Neuronal stem cell (in vitro differentiated cells): ENCODE measurements around the gene CYB5R4.

Experiments
- DNase-seq: peaks from one replicate; pipeline ENCODE4 v3.0.0-alpha.2; 2013; ENCODE audit warnings: low spot score
- H2AFZ ChIP-seq: one replicate; pipeline ENCODE4 v1.6.1; 2013; ENCODE audit warnings: mild to moderate bottlenecking, low read length, inconsistent platforms
- H2AK5ac ChIP-seq: 2 replicates; pipeline ENCODE4 v1.6.1; 2013; ENCODE audit warnings: low read depth, mild to moderate bottlenecking, inconsistent platforms, low read length, moderate library complexity, mixed read lengths
- H2BK120ac ChIP-seq: 2 replicates; pipeline ENCODE4 v1.6.1; 2013; ENCODE audit warnings: low read depth, mild to moderate bottlenecking, inconsistent platforms, low read length, moderate library complexity, mixed read lengths
- H2BK12ac ChIP-seq: one replicate; pipeline ENCODE4 v1.6.1; 2013; ENCODE audit warnings: low read length, inconsistent platforms
- H2BK15ac ChIP-seq: 2 replicates; pipeline ENCODE4 v1.6.1; 2013; ENCODE audit warnings: mild to moderate bottlenecking, low read length, inconsistent platforms, mixed read lengths
- H2BK5ac ChIP-seq: one replicate; pipeline ENCODE4 v1.6.1; 2013; ENCODE audit warnings: inconsistent platforms, mild to moderate bottlenecking, low read length, moderate library complexity
- H3K14ac ChIP-seq: one replicate; pipeline ENCODE4 v1.6.1; 2013; ENCODE audit warnings: low read length, inconsistent platforms
- H3K18ac ChIP-seq: 2 replicates; pipeline ENCODE4 v1.6.1; 2013; ENCODE audit warnings: low read length, inconsistent platforms
- H3K23ac ChIP-seq: 2 replicates; pipeline ENCODE4 v1.6.1; 2013; ENCODE audit warnings: low read depth, mild to moderate bottlenecking, mixed read lengths, low read length, inconsistent platforms; ENCODE audit not compliant: poor library complexity
- H3K27ac ChIP-seq: replicated peaks from 3 replicates; pipeline ENCODE4 v1.5.1; 2013; ENCODE audit warnings: low read length, inconsistent platforms
- H3K27me3 ChIP-seq, 3 experiments: 2 replicates each; pipeline ENCODE4 v1.6.1; 2013; ENCODE audit warnings: low read length in 3 of 3, mild to moderate bottlenecking in 2 of 3, inconsistent platforms in 1 of 3, low read depth in 1 of 3, mixed read lengths in 1 of 3, moderate library complexity in 1 of 3; ENCODE audit not compliant: control insufficient read depth in 3 of 3, insufficient read depth in 3 of 3
- H3K36me3 ChIP-seq, 2 donors: replicated peaks in 1 of 2; 2 replicates each; pipeline ENCODE4 v1.6.1; 2013; ENCODE audit warnings: low read length in 2 of 2; ENCODE audit not compliant: control insufficient read depth in 2 of 2, insufficient read depth in 2 of 2
- H3K4ac ChIP-seq: 2 replicates; pipeline ENCODE4 v1.6.1; 2013; ENCODE audit warnings: inconsistent platforms, mild to moderate bottlenecking, low read length, moderate library complexity
- H3K4me1 ChIP-seq, 2 donors: 1 replicate in 1 of 2; 2 replicates in 1 of 2; pipeline ENCODE4 v1.6.1; 2013; ENCODE audit warnings: low read length in 2 of 2, low read depth in 1 of 2; ENCODE audit not compliant: control insufficient read depth in 2 of 2, insufficient read depth in 1 of 2
- H3K4me2 ChIP-seq: one replicate; pipeline ENCODE4 v1.6.1; 2013; ENCODE audit warnings: mild to moderate bottlenecking, low read length, inconsistent platforms; ENCODE audit not compliant: insufficient read depth, poor library complexity, severe bottlenecking
- H3K4me3 ChIP-seq, 2 donors: 2 replicates each; pipeline ENCODE4 v1.5.1; 2013; ENCODE audit warnings: low read length in 2 of 2, mild to moderate bottlenecking in 2 of 2, inconsistent platforms in 1 of 2, moderate library complexity in 1 of 2
- H3K79me1 ChIP-seq: one replicate; pipeline ENCODE4 v1.6.1; 2013; ENCODE audit warnings: low read depth, mild to moderate bottlenecking, inconsistent platforms, low read length, moderate library complexity
- H3K9ac ChIP-seq: one replicate; pipeline ENCODE4 v1.6.1; 2013; ENCODE audit warnings: mild to moderate bottlenecking, low read depth, low read length, inconsistent platforms; ENCODE audit not compliant: poor library complexity
- H3K9me3 ChIP-seq, 2 donors: replicated peaks in 1 of 2; 2 replicates each; pipeline versions ENCODE3 to v1.6.1; 2013; ENCODE audit warnings: low read length in 2 of 2, mild to moderate bottlenecking in 2 of 2, inconsistent platforms in 1 of 2, low read depth in 1 of 2, mixed read lengths in 1 of 2, moderate library complexity in 1 of 2; ENCODE audit not compliant: control insufficient read depth in 2 of 2, insufficient read depth in 1 of 2
- H4K8ac ChIP-seq: one replicate; pipeline ENCODE4 v1.6.1; 2013; ENCODE audit warnings: low read depth, mild to moderate bottlenecking, inconsistent platforms, low read length, moderate library complexity
- H4K91ac ChIP-seq: one replicate; pipeline ENCODE4 v1.6.1; 2013; ENCODE audit warnings: low read length, low read depth, mild to moderate bottlenecking, inconsistent platforms; ENCODE audit not compliant: poor library complexity
- WGBS, 2 donors: extraction: QIAGEN DNeasy Blood & Tissue Kit; methylation state at CpG; one replicate each; pipeline ENCODE4 v1.1.7; 2013; ENCODE audit warnings: missing lambda C conversion rate in 2 of 2, mixed read lengths in 1 of 2; ENCODE audit not compliant: insufficient read length in 2 of 2, insufficient replicate concordance in 1 of 2; ENCODE audit errors: extremely low coverage in 2 of 2; 5-methylcytosine and 5-hydroxymethylcytosine counted together

Gene CYB5R4

DNA sequence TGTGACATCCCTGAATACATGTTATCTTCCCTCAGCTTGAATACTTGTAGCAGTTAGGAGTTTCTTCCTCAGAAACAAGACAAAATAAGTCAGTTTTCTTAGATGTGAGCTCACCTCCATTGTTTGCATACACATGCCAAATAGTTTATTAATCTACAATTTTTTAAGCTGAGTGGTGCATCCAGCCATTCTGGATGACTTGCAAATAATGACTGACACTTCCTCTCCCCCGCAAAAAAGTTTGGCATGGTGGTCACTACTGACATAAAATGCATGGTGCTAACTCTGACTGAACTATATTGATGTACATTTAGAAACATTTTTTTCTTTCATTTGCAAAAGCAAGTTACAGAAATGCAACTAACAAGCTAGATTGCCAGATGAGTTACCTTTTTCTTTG is 55.5 kb downstream of the CYB5R4 start:
- Histone ChIP-seq H4K91ac (no peak overlapping the region), H3K79me1 (no peaks in the 10 kb centered on the region), H2AFZ (no peak overlapping the region), H2AK5ac (no peak overlapping the region), H3K4me2 (no peak overlapping the region), H2BK5ac (no peak overlapping the region), H2BK15ac (no peak overlapping the region), H4K8ac (no peak overlapping the region), H3K36me3 (no peaks in the 10 kb centered on the region), H3K4me3 (no peak overlapping the region), H3K23ac (no peak overlapping the region), H3K14ac (no peak overlapping the region), H3K27me3 (no peaks in the 10 kb centered on the region), H3K27ac (no peak overlapping the region), H3K9me3 (no peaks in the 10 kb centered on the region), H3K18ac (no peak overlapping the region), H2BK120ac (no peak overlapping the region), H3K4me1 (no peaks in the 10 kb centered on the region), H3K4ac (no peak overlapping the region), H2BK12ac (no peak overlapping the region), H3K9ac (no peak overlapping the region)
- no CpG with 5 or more reads among the region's 1 CpG for WGBS, 2 donors
- DNase-seq = no peak

DNA sequence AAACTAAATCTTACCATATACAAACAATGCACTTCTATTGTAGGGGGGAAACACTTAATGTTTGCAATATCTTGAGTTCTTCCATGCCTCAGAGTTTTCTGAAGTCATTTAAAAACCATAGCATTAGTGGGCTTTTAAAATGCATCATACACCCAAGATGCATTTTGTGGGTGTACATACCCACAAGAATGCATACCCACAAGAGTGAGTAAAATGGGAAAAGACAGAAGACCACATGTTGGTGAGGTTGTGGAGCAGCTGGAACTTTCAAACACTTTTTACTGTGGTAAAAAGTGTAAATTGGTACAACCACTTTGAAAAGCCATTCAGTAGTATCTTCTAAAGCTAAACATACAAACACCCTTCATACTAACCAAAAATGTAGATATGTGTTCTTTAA is 57.5 kb downstream of the CYB5R4 start:
- no peak overlapping the region for H2BK15ac ChIP-seq

DNA sequence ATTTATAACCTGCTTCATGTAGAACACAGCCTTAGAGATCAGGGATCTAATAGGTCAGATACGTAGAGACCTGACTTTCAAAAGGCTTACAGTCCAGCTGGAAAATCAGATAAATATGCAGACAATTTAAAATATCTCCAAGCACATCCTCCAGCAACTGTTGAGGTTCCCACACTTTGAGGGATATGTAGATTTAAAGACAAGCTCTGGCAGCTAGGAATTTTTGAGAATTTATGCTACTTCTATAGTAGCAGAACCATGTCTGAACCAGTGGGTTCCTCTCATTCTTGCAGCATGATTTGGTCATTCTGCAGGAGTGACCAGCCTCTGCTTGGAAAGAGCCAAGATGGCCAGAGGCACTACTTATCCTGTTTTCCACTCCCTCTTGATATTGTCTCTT is 60.5 kb downstream of the CYB5R4 start:
- H3K4me2 ChIP-seq = no peak overlapping the region
- H3K9ac ChIP-seq = no peak overlapping the region
- no CpG with 5 or more reads among the region's 1 CpG for WGBS, 2 donors
- H2BK120ac ChIP-seq = no peak overlapping the region
- H2BK12ac ChIP-seq = no peak overlapping the region
- no peak overlapping the region for H2BK5ac ChIP-seq
- no peak overlapping the region for H2AK5ac ChIP-seq
- H4K8ac ChIP-seq = no peak overlapping the region
- H3K4me1 ChIP-seq = no peaks in the 10 kb centered on the region
- no peaks in the 10 kb centered on the region for H3K79me1 ChIP-seq
- no peak overlapping the region for H2AFZ ChIP-seq
- no peak overlapping the region for H2BK15ac ChIP-seq
- H3K27ac ChIP-seq = no peak overlapping the region
- H3K23ac ChIP-seq = no peak overlapping the region
- no peak overlapping the region for H3K14ac ChIP-seq
- H3K18ac ChIP-seq = no peak overlapping the region
- H3K4me3 ChIP-seq = no peak overlapping the region
- H3K27me3 ChIP-seq = no peaks in the 10 kb centered on the region
- no peak for DNase-seq
- peaks cover 0 to 2% of the 10 kb centered on the region in 2 donors for H3K9me3 ChIP-seq
- peaks cover 0 to 6% of the 10 kb centered on the region in 2 donors for H3K36me3 ChIP-seq
- no peak overlapping the region for H3K4ac ChIP-seq
- H4K91ac ChIP-seq = no peak overlapping the region

More for the DNA sequence above, 57.5 kb downstream of the CYB5R4 start:
- no peaks in the 10 kb centered on the region for H3K79me1 ChIP-seq
- H3K23ac ChIP-seq = no peak overlapping the region
- H3K14ac ChIP-seq = no peak overlapping the region
- no peak for DNase-seq
- no peak overlapping the region for H3K18ac ChIP-seq
- H2BK120ac ChIP-seq = no peak overlapping the region
- H3K4me3 ChIP-seq = no peak overlapping the region
- no peak overlapping the region for H4K8ac ChIP-seq
- H3K9me3 ChIP-seq = no peaks in the 10 kb centered on the region
- no peak overlapping the region for H2AFZ ChIP-seq
- no peak overlapping the region for H3K4me2 ChIP-seq
- no peak overlapping the region for H3K4ac ChIP-seq
- H2BK5ac ChIP-seq = no peak overlapping the region
- H2AK5ac ChIP-seq = no peak overlapping the region
- peaks cover 0 to 3% of the 10 kb centered on the region in 2 donors for H3K36me3 ChIP-seq
- no peaks in the 10 kb centered on the region for H3K4me1 ChIP-seq
- no peak overlapping the region for H4K91ac ChIP-seq
- H3K9ac ChIP-seq = no peak overlapping the region
- no peak overlapping the region for H3K27ac ChIP-seq
- H2BK12ac ChIP-seq = no peak overlapping the region
- H3K27me3 ChIP-seq = no peaks in the 10 kb centered on the region

DNA sequence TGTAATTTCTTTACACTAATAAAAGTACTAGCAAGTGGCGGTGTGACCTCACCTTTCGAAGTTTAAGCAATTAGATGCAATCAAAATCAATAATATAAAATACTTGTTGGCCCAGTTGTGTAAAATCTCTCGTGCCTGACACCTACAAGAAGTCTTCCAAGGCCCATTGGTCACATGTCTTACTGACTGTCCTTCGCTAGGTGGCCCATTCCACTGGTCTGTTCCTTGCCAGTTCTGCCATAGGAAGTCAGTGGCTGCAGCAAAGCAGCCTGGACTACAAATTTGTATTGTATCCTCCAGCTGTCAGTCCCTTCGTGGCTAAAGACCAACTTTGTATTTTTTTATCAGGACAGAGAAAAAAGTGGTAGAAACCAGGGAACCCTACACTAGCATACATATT is 61.8 kb downstream of the CYB5R4 start:
- H3K4me1 ChIP-seq = no peaks in the 10 kb centered on the region
- DNase-seq = no peak
- H3K23ac ChIP-seq = no peak overlapping the region
- H3K4ac ChIP-seq = no peak overlapping the region
- H2BK120ac ChIP-seq = no peak overlapping the region
- H2BK5ac ChIP-seq = no peak overlapping the region
- H3K4me2 ChIP-seq = no peak overlapping the region
- no peaks in the 10 kb centered on the region for H3K27me3 ChIP-seq
- H3K14ac ChIP-seq = no peak overlapping the region
- no peak overlapping the region for H2BK15ac ChIP-seq
- H4K8ac ChIP-seq = no peak overlapping the region
- H3K27ac ChIP-seq = no peak overlapping the region
- H3K18ac ChIP-seq = no peak overlapping the region
- H2AK5ac ChIP-seq = no peak overlapping the region
- no peak overlapping the region for H4K91ac ChIP-seq
- peaks cover 0 to 12% of the 10 kb centered on the region in 2 donors for H3K36me3 ChIP-seq
- no peak overlapping the region for H3K9ac ChIP-seq
- H3K79me1 ChIP-seq = no peaks in the 10 kb centered on the region
- H2AFZ ChIP-seq = no peak overlapping the region
- H3K4me3 ChIP-seq = no peak overlapping the region
- H3K9me3 ChIP-seq = peaks cover 0 to 4% of the 10 kb centered on the region in 2 donors
- H2BK12ac ChIP-seq = no peak overlapping the region
- no CpG with 5 or more reads among the region's 5 CpGs for WGBS, 2 donors
